Measurements from ENCODE around the gene PPM1B. TPM values are rescaled to one million over a fixed set of nuclear protein-coding genes. Genes with fewer than 3 reads are reported as not detected.
A peak's percentile ranks its signal among the peaks of the same experiment; 100 is the strongest.
"Not testable (repeated sequence)": the region's sequence is repeated elsewhere in the genome, so short reads cannot be mapped to it uniquely, and the experiment has no call there.

Gene PPM1B
- total RNA-seq, 1 donor from 2014 or later, result 21.9 TPM

DNA sequence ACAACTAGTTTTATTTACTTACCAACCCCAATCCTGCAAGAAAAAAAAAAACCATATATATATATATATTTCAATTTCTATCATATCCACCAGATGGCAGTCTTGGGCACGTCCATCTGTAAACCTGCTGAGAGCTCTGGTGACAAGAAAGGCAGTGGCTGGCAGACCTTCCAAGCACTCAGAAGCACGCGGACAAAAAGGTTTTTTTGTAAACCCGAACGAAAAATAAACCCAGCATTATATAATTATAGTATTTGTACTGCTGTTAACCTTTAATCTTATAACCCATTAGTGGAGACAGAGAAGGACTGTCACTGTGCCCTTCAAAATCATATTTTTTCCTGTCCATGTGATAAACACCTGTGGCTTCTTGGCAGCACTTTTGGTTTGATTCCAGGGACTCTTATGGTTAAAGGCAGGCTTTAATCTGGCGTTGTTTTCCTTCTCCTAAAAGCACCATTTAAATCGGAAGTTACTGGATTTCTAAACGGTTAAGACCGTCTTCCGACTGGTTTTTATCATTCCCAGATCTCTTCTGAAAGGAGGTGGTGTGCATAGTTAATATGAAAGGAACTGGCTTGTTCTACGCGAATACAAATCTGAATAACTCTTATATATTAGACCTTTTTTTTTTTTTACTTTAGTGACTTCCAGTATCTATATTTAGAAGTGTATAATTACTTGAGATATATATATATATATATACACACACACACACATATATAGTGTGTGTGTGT lies 75.6 kb downstream of the PPM1B start:
- peak overlapping the region; percentile 23 for H3K4me3 ChIP-seq (ENCODE audit: low read depth, low read length)
- peak; percentile 47 for DNase-seq (ENCODE audit: low read depth)
- TF ChIP-seq, protein P1, sequence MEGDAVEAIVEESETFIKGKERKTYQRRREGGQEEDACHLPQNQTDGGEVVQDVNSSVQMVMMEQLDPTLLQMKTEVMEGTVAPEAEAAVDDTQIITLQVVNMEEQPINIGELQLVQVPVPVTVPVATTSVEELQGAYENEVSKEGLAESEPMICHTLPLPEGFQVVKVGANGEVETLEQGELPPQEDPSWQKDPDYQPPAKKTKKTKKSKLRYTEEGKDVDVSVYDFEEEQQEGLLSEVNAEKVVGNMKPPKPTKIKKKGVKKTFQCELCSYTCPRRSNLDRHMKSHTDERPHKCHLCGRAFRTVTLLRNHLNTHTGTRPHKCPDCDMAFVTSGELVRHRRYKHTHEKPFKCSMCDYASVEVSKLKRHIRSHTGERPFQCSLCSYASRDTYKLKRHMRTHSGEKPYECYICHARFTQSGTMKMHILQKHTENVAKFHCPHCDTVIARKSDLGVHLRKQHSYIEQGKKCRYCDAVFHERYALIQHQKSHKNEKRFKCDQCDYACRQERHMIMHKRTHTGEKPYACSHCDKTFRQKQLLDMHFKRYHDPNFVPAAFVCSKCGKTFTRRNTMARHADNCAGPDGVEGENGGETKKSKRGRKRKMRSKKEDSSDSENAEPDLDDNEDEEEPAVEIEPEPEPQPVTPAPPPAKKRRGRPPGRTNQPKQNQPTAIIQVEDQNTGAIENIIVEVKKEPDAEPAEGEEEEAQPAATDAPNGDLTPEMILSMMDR (conservative IDR thresholded peaks at IDR 0.05; ENCODE audit: low read depth, low read length), result peak; percentile 67

DNA sequence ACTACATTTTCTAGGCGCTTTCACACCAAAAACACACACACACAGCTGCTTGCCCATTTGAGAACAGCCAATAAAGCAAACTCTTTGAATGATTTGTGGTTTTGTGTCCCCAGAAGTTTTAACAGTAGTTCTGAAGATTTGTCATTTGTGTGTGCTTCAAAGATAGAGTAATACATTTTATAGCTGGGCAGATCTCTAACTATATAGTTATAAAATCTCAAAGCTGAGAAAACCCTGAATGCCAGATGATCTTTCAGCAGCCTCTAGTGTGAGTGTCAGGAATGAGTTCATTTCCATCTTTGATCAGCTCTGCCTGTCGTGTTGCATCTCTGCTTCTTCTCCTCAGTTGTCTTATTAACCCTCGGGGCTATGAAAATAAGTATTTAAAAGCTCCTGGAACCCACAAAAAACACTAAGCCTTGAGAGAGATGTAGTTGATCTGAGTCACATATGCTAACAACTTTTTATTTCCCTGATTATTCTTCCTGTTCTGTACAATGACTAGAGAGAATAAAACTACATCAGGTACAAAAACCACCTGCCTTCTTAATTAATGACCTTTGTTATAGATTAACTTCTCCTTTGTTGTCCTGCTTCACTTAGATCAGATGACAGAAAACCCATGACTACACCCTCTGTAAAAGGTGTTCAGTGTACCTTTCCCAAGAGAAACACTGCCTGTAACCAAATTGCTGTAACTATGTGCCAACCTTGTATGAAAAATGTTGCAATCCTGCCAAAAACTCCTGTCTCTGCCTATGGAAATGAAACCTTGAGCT lies 76.6 kb downstream of the PPM1B start:
- H3K4me3 ChIP-seq (ENCODE audit: low read depth, low read length), result no peak overlapping the region
- DNase-seq (ENCODE audit: low read depth), result peak; percentile 92
- TF ChIP-seq, protein P1 (conservative IDR thresholded peaks at IDR 0.05; ENCODE audit: low read depth, low read length), result no peak

DNA sequence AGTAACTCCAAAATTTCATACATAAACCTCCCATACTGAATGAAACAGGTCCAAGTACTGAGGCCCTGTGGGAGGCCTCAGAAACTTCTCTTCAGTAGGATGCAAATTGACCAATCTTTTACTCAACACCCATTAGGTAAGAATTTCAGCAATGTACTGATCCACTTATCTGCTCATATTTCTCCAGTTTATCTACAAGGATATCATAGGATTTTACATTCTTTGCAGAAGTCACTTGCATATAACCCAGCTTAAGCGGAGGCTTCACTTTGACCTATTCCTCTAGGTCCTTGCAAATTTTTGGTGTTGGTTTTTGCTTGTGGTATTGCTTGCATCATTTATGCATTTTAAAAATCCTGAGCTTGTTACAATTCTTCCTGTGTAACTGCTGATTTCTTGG lies 77.8 kb downstream of the PPM1B start:
- TF ChIP-seq, protein P1 (conservative IDR thresholded peaks at IDR 0.05; ENCODE audit: low read depth, low read length), result no peak
- H3K4me3 ChIP-seq (ENCODE audit: low read depth, low read length), result no peak overlapping the region
- DNase-seq (ENCODE audit: low read depth), result no peak

DNA sequence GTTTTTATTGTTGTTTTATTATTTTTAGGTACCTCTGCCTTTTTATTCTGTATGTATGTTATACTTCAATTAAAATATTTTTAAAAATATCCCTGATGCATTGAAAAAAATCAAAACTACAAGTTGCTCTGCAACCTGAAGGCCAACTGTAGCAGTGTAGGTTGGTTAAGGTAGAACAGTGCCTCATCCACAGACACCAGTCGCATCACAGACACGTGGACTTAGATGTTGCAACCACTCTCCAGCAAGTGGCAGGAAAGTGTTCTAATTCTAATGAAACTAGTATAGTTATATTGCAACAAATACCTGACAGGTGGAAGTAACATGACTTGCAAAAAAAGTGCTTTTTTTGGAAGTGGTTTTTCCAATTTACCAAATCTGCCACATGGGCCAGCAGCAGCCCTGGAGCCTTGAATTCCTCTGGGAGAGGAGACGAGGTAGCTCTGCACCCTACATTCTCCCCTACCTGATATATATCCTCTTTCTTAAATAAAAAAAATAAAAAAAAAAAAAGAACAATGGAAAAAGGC lies 78.2 kb downstream of the PPM1B start:
- no peak for DNase-seq (ENCODE audit: low read depth)
- TF ChIP-seq, protein P1 (conservative IDR thresholded peaks at IDR 0.05; ENCODE audit: low read depth, low read length), result no peak
- H3K4me3 ChIP-seq (ENCODE audit: low read depth, low read length), result no peak overlapping the region

DNA sequence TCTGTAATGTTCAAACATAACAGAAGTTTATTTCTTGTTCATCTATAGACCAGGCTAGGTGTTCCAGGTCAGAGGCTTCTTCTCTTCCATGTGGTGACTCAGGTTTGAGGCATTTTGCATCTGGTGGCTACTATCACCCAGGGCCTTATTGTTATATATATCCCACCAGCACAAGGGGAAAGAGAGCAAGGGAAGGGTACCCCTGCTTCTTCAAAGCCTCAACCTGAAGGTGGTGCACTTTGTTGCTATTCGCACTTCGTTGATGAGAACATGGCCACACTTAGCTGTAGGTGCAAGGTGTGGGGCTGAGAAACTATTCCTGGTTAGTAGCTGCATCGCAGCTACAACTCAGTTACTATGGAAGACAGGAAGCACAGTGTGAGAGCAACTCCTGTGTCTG lies 79.2 kb downstream of the PPM1B start:
- TF ChIP-seq, protein P1 (conservative IDR thresholded peaks at IDR 0.05; ENCODE audit: low read depth, low read length), result peak; percentile 51
- DNase-seq (ENCODE audit: low read depth), result peak; percentile 35
- no peak overlapping the region for H3K4me3 ChIP-seq (ENCODE audit: low read depth, low read length)

DNA sequence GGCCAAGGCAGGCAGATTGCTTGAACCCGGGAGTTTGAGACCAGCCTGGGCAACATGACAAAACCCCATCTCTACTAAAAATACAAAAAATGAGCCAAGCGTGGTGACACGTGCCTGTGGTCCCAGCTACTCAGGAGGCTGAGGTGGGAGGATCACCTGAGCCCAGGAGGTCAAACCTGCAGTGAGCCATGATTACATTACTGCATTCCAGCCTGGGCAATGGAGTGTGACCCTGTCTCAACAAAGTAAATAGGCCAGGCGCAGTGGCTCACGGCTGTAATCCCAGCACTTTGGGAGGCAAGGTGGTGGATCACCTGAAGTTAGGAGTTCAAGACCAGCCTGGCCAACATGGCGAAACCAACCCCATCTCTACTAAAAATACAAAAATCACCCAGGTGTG lies 80.6 kb downstream of the PPM1B start:
- H3K4me3 ChIP-seq (ENCODE audit: low read depth, low read length); DNase-seq (ENCODE audit: low read depth): not testable (repeated sequence)

DNA sequence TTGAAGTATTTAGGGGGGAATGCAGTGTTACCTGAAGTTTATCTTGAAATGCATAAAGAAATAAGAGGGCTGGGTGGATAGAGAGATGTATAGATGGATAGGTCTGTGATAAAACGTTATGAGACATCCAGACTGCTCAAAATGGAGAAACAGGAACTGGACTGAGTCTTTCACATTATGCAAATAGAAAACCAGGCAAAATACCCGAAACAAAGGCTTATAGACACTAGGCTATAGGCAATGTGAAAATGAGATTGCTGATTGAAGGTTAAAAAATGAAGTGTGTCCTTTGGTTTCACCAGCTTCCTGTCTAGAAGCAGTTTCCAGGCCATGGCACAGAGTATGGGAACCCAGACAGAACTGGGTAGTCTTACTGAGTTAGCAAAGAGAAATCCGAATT lies 81.7 kb downstream of the PPM1B start:
- TF ChIP-seq, protein P1 (conservative IDR thresholded peaks at IDR 0.05; ENCODE audit: low read depth, low read length), result no peak
- H3K4me3 ChIP-seq (ENCODE audit: low read depth, low read length), result no peak overlapping the region
- no peak for DNase-seq (ENCODE audit: low read depth)

All from epithelial cell of proximal tubule (primary cell).